ENCODE results near the gene MRTFA. TPM values are rescaled to one million over a fixed set of nuclear protein-coding genes. Genes with fewer than 3 reads are reported as not detected.

MRTFA gene
- total RNA-seq, 1 experiment from 2014 or later, result 28.0 TPM

- peaks cover 5% of the 10 kb centered on the region; the same call in 1 of the 2 replicates for H4K20me1 ChIP-seq (ENCODE audit: insufficient read depth)
- BruUV-seq (replicated peaks), result no TSS peak
These were observed 4.6 kb downstream of the MRTFA start for GRCh38 chr22:40631925-40632324.

More at GRCh38 chr22:40631925-40632324, 4.6 kb downstream of the MRTFA start:
- no peaks in the 10 kb centered on the region for H3K9me3 ChIP-seq (ENCODE audit: control insufficient read depth in 1 of 2, insufficient read depth in 1 of 2, low read depth in 1 of 2, low read length in 2 of 2)
- TF ChIP-seq ZBTB33 (IDR thresholded peaks at IDR 0.05; ENCODE audit: extremely low read depth, insufficient replicate concordance, low read length) (no peak), SRF (IDR thresholded peaks at IDR 0.05; ENCODE audit: low read depth) (no peak), ATF3 (IDR thresholded peaks at IDR 0.05) (no peak), CBX3 (IDR thresholded peaks at IDR 0.05; ENCODE audit: low read depth) (no peak), YY1 (IDR thresholded peaks at IDR 0.05; ENCODE audit: extremely low read depth, insufficient replicate concordance, low read depth, low read length) (no peak), SIN3A (IDR thresholded peaks at IDR 0.05; ENCODE audit: low read depth) (no peak), EZH2phosphoT487 (IDR thresholded peaks at IDR 0.05; ENCODE audit: borderline replicate concordance) (no peak), CTCF (IDR thresholded peaks at IDR 0.05 in 2 of 3, conservative IDR thresholded peaks at IDR 0.05 in 1 of 3; ENCODE audit: borderline replicate concordance in 1 of 3, insufficient read depth in 1 of 3, low read depth in 2 of 3, low read length in 2 of 3) (no peak), CEBPB (IDR thresholded peaks at IDR 0.05; ENCODE audit: low read depth) (no peak), TCF7L2 (IDR thresholded peaks at IDR 0.05; ENCODE audit: borderline replicate concordance, extremely low read depth, insufficient read depth, insufficient read length) (no peak), ZNF274 (IDR thresholded peaks at IDR 0.05; ENCODE audit: low read depth, low read length) (no peak)
- peaks cover 4 to 24% of the 10 kb centered on the region in 2 experiments for H3K4me1 ChIP-seq (ENCODE audit: control insufficient read depth in 1 of 2, insufficient read depth in 2 of 2, low read length in 2 of 2)
- H2AFZ ChIP-seq (ENCODE audit: low read depth, low read length, poor library complexity, severe bottlenecking), result no peak overlapping the region
- CTCF ChIA-PET, result no interaction called here
- POLR2A ChIA-PET, result interaction anchor here (0.6 kb wide), 1 partner anchor 11 kb away, joined by 3 read pairs; no protein-coding TSS in a partner anchor
- no peak overlapping the region for H3K9ac ChIP-seq (ENCODE audit: low read length)
- no peaks in the 10 kb centered on the region for H3K9me2 ChIP-seq (ENCODE audit: insufficient read depth)
- intact Hi-C loops (cut with micrococcal nuclease), result no loop called here
- RAD21 ChIA-PET (ENCODE audit: low non-redundant PET in 1 of 2, low total read pairs in 2 of 2, uncharacterized antibody in 2 of 2, unreplicated experiment in 2 of 2), result no interaction called here
- H3K36me3 ChIP-seq (ENCODE audit: control insufficient read depth in 1 of 2, insufficient read depth in 2 of 2, low read length in 2 of 2), result no peaks in the 10 kb centered on the region
- no peak overlapping the region for H3K27ac ChIP-seq (ENCODE audit: low read depth, low read length)
- H3K79me2 ChIP-seq (ENCODE audit: insufficient read depth, low read length), result peaks cover 85% of the 10 kb centered on the region
- DNase-seq (ENCODE audit: low read depth, low spot score) (no peak), ATAC-seq (no peak)
- H3K27me3 ChIP-seq (ENCODE audit: insufficient read depth, low read length), result no peaks in the 10 kb centered on the region
- no peak overlapping the region for H3K4me3 ChIP-seq (replicated peaks in 1 of 2; ENCODE audit: low read depth in 1 of 2, low read length in 2 of 2)
- no peak overlapping the region for H3K4me2 ChIP-seq (ENCODE audit: low read length)
